Measurements from ENCODE around the gene FRMPD2. TPM values are rescaled to one million over a fixed set of nuclear protein-coding genes. Genes with fewer than 3 reads are reported as not detected.

FRMPD2 gene
- polyA plus RNA-seq, 1 of the 3 experiments (the other 2 are of a cell fraction): 0.02 TPM

GRCh38 chr10:48231699-48232315 lies 42.7 kb downstream of the FRMPD2 start:
- Histone ChIP-seq H3K9me2 (no peaks in the 10 kb centered on the region), H3K4me3 (ENCODE audit: low read depth in 2 of 2, low read length in 1 of 2) (no peak overlapping the region), H3K9me3 (no peaks in the 10 kb centered on the region), H3K27me3 (ENCODE audit: insufficient read depth) (no peaks in the 10 kb centered on the region), H2AFZ (ENCODE audit: low read depth) (no peak overlapping the region), H3K4me1 (ENCODE audit: control insufficient read depth in 1 of 2, insufficient read depth in 2 of 2, low read depth in 1 of 2, low read length in 1 of 2) (no peaks in the 10 kb centered on the region; a peak in 1 of 4 replicates), H3K27ac (ENCODE audit: low read depth in 2 of 2, low read length in 1 of 2) (no peak overlapping the region), H3K9ac (no peak overlapping the region), H3K79me2 (ENCODE audit: insufficient read depth) (no peaks in the 10 kb centered on the region), H4K20me1 (ENCODE audit: insufficient read depth) (no peaks in the 10 kb centered on the region), H3K36me3 (replicated peaks in 1 of 2; ENCODE audit: control insufficient read depth in 1 of 2, insufficient read depth in 2 of 2, low read length in 1 of 2) (no peaks in the 10 kb centered on the region), H3K4me2 (no peak overlapping the region), H3F3A (replicated peaks; ENCODE audit: insufficient read depth) (no peaks in the 10 kb centered on the region)
- DNase-seq: no peak
- TF ChIP-seq MEF2A (IDR thresholded peaks at IDR 0.05; ENCODE audit: borderline replicate concordance, low read depth) (no peak), USF1 (IDR thresholded peaks at IDR 0.05; ENCODE audit: borderline replicate concordance, low read depth) (no peak), POLR2AphosphoS5 (IDR thresholded peaks at IDR 0.05; ENCODE audit: low read depth, low read length) (no peak), RFX5 (IDR thresholded peaks at IDR 0.05; ENCODE audit: low read length) (no peak), ELF1 (IDR thresholded peaks at IDR 0.05) (no peak), YY1 (IDR thresholded peaks at IDR 0.05; ENCODE audit: low read depth) (no peak), TAF1 (IDR thresholded peaks at IDR 0.05; ENCODE audit: borderline replicate concordance, low read depth, low read length) (no peak), FOSL2 (IDR thresholded peaks at IDR 0.05; ENCODE audit: borderline replicate concordance, low read depth) (no peak), TEAD4 (IDR thresholded peaks at IDR 0.05; ENCODE audit: borderline replicate concordance, insufficient read depth) (no peak), REST (IDR thresholded peaks at IDR 0.05; ENCODE audit: low read depth, low read length) (no peak), NRF1 (IDR thresholded peaks at IDR 0.05; ENCODE audit: low read depth, low read length) (no peak), RCOR1 (IDR thresholded peaks at IDR 0.05; ENCODE audit: low read length) (no peak), GABPA (IDR thresholded peaks at IDR 0.05; ENCODE audit: low read depth) (no peak), EZH2phosphoT487 (IDR thresholded peaks at IDR 0.05; ENCODE audit: borderline replicate concordance, low read depth) (no peak), TCF12 (IDR thresholded peaks at IDR 0.05) (no peak), JUND (IDR thresholded peaks at IDR 0.05) (no peak), PBX3 (IDR thresholded peaks at IDR 0.05) (no peak)
- TF ChIP-seq, protein P1, sequence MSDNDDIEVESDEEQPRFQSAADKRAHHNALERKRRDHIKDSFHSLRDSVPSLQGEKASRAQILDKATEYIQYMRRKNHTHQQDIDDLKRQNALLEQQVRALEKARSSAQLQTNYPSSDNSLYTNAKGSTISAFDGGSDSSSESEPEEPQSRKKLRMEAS (IDR thresholded peaks at IDR 0.05; ENCODE audit: low read depth): no peak
- TF ChIP-seq, protein P2, sequence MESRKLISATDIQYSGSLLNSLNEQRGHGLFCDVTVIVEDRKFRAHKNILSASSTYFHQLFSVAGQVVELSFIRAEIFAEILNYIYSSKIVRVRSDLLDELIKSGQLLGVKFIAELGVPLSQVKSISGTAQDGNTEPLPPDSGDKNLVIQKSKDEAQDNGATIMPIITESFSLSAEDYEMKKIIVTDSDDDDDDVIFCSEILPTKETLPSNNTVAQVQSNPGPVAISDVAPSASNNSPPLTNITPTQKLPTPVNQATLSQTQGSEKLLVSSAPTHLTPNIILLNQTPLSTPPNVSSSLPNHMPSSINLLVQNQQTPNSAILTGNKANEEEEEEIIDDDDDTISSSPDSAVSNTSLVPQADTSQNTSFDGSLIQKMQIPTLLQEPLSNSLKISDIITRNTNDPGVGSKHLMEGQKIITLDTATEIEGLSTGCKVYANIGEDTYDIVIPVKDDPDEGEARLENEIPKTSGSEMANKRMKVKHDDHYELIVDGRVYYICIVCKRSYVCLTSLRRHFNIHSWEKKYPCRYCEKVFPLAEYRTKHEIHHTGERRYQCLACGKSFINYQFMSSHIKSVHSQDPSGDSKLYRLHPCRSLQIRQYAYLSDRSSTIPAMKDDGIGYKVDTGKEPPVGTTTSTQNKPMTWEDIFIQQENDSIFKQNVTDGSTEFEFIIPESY (IDR thresholded peaks at IDR 0.05; ENCODE audit: borderline replicate concordance, low read depth): no peak
- ChIA-PET CTCF (interaction anchor here (1.3 kb wide), 2 partner anchors 8 to 29 kb away, joined by 3 read pairs; no protein-coding TSS in a partner anchor), POLR2A (no interaction called here)
- WGBS (ENCODE audit: low lambda C conversion rate): 26% methylated on average over 6 of the region's 6 CpGs
